ENCODE data around the gene TMEM121. TPM values are rescaled to one million over a fixed set of nuclear protein-coding genes. Genes with fewer than 3 reads are reported as not detected.

Gene TMEM121
- total RNA-seq = 0.99 and 1.0 TPM in 2 replicates
- total RNA-seq (2013) = 0.54 TPM
- 1.7 and 3.7 TPM in 2 replicates for polyA plus RNA-seq
- 4.4 and 9.1 TPM in 2 replicates for polyA minus RNA-seq

DNA sequence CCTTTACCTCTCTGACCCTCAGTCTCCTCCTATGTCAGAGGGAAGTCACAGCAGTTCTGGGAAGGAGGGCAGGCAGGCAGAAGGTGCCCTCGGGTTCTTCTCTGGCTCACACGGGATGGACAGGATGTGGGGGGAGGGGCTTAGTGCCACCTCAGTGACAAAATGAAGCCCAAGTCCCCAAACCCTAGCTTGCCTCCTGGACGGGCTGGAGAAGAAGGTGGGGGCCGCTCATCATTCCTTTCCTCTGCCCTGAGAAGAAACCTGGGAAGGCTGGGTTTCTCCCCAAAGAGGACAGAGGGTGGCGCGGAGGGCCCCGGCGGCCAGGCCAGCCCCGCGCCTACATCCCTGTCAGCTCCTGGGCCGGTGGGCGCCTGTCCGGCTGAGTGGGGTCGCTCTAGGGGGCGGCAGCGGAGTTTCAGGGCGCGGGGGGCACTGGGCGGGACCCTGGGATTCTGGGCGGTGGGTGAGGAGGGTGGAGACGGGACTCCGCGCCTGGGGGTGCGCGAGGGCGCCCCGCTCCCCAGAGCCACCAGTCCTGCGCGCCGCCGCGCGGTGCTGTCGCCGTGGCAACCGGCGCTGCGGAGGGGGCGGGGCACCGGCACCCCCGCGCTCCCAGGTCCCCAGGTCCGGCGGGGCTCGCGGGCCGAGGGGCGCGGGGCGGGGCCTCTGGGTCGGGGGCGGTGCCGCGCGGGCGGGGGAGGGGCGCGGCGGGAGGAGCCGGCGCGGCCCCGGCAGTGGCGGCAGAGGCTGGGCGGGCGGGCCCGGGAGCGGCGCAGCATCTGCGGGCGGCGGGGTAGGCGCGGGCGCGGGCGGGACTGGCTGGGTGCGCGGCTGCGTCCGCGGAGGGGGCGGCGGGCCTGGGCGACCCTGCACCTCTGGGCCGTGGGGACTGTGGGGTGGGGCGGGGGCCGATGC, at the start of gene TMEM121:
Gene TMEM121 (plus strand): TSS at position 723 of the 915 bp plus-strand sequence. CDS start 2,252 bp downstream, outside the sequence.
- Histone ChIP-seq H3K79me2 (ENCODE audit: control insufficient read depth, insufficient read depth, low read length) (no peaks in the 10 kb centered on the region), H3K36me3 (replicated peaks in 1 of 2; ENCODE audit: control extremely low read depth in 1 of 2, control insufficient read depth in 1 of 2, extremely low read depth in 1 of 2, insufficient read depth in 2 of 2, low read length in 1 of 2) (no peaks in the 10 kb centered on the region), H3K4me2 (replicated peaks; ENCODE audit: low read depth, low read length, poor library complexity, severe bottlenecking) (peak within 1 kb of the TSS; percentile 100), H3K4me1 (ENCODE audit: control insufficient read depth in 2 of 2, insufficient read depth in 2 of 2, low read length in 2 of 2) (peaks cover 41 to 46% of the 10 kb centered on the region in 2 donors), H4K20me1 (ENCODE audit: control insufficient read depth, insufficient read depth, low read length, poor library complexity, severe bottlenecking) (peaks cover 14% of the 10 kb centered on the region), H3K9ac (ENCODE audit: low read length) (peak within 1 kb of the TSS; percentile 48), H3K4me3 (ENCODE audit: control extremely low read depth in 1 of 5, extremely low read depth in 1 of 5, insufficient read depth in 1 of 5, low read depth in 2 of 5, low read length in 4 of 5) (peak within 1 kb of the TSS in 4 of 5 experiments; percentile 28 to 47 (median 42)), H3K9me3 (ENCODE audit: control extremely low read depth in 1 of 3, control insufficient read depth in 2 of 3, insufficient read depth in 1 of 3, low read length in 2 of 3) (peaks cover 0 to 6% (median 0%) of the 10 kb centered on the region in 3 donors), H3K27ac (ENCODE audit: low read length in 2 of 2) (no peak within 1 kb of the TSS), H3K27me3 (replicated peaks in 1 of 4; ENCODE audit: control extremely low read depth in 1 of 4, control insufficient read depth in 3 of 4, insufficient read depth in 4 of 4, low read length in 3 of 4) (peaks cover 0 to 48% (median 9%) of the 10 kb centered on the region in 4 experiments), H2AFZ (ENCODE audit: insufficient read depth, low read depth, low read length, poor library complexity, severe bottlenecking) (peak within 1 kb of the TSS; percentile 49)
- POLR2A ChIA-PET = no interaction called here
- H3K9me3 Mint-ChIP-seq (ENCODE audit: insufficient read depth) = no peaks in the 10 kb centered on the region
- H3K27me3 Mint-ChIP-seq = no peaks in the 10 kb centered on the region
- DNase-seq = peak; percentile 63
- H3K4me3 Mint-ChIP-seq = peak within 1 kb of the TSS; percentile 80
- TF ChIP-seq, protein P1, sequence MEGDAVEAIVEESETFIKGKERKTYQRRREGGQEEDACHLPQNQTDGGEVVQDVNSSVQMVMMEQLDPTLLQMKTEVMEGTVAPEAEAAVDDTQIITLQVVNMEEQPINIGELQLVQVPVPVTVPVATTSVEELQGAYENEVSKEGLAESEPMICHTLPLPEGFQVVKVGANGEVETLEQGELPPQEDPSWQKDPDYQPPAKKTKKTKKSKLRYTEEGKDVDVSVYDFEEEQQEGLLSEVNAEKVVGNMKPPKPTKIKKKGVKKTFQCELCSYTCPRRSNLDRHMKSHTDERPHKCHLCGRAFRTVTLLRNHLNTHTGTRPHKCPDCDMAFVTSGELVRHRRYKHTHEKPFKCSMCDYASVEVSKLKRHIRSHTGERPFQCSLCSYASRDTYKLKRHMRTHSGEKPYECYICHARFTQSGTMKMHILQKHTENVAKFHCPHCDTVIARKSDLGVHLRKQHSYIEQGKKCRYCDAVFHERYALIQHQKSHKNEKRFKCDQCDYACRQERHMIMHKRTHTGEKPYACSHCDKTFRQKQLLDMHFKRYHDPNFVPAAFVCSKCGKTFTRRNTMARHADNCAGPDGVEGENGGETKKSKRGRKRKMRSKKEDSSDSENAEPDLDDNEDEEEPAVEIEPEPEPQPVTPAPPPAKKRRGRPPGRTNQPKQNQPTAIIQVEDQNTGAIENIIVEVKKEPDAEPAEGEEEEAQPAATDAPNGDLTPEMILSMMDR (IDR thresholded peaks at IDR 0.05) = no peak
- no peak for TF ChIP-seq EZH2 (IDR thresholded peaks at IDR 0.05; ENCODE audit: borderline replicate concordance, insufficient read depth, low read depth, low read length, poor library complexity, severe bottlenecking)
- peak; percentile 26 for ATAC-seq (ENCODE audit: low read depth)
- WGBS (ENCODE audit: insufficient coverage) = 2% methylated on average over 86 of the region's 88 CpGs
- no peak within 1 kb of the TSS for H3K27ac Mint-ChIP-seq
- intact Hi-C loops (cut with micrococcal nuclease) = loop anchor here (5.0 kb wide), 1 partner anchor 324 kb away; no protein-coding TSS in a partner anchor
- H3K4me1 Mint-ChIP-seq = peaks cover 32% of the 10 kb centered on the region
- CTCF ChIA-PET = interaction anchor here (1.5 kb wide), 1 partner anchor 156 kb away, joined by 4 read pairs; no protein-coding TSS in a partner anchor
